Stimulated activated CD8-positive, alpha-beta memory T cell treated with anti-CD3 and anti-CD28 coated beads, Interleukin-4, amount 100 ng/mL, for 4 hours (primary cell): ENCODE data around the gene SOS1.
A peak's percentile ranks its signal among the peaks of the same experiment; 100 is the strongest.
"Not testable (repeated sequence)": the region's sequence is repeated elsewhere in the genome, so short reads cannot be mapped to it uniquely, and the experiment has no call there.

Source experiments
- DNase-seq, 2 donors: peaks; one replicate each; pipeline ENCODE4 v3.0.0-alpha.2; 2020; ENCODE audit warnings: low read depth in 2 of 2, low spot score in 1 of 2

Gene SOS1

DNA sequence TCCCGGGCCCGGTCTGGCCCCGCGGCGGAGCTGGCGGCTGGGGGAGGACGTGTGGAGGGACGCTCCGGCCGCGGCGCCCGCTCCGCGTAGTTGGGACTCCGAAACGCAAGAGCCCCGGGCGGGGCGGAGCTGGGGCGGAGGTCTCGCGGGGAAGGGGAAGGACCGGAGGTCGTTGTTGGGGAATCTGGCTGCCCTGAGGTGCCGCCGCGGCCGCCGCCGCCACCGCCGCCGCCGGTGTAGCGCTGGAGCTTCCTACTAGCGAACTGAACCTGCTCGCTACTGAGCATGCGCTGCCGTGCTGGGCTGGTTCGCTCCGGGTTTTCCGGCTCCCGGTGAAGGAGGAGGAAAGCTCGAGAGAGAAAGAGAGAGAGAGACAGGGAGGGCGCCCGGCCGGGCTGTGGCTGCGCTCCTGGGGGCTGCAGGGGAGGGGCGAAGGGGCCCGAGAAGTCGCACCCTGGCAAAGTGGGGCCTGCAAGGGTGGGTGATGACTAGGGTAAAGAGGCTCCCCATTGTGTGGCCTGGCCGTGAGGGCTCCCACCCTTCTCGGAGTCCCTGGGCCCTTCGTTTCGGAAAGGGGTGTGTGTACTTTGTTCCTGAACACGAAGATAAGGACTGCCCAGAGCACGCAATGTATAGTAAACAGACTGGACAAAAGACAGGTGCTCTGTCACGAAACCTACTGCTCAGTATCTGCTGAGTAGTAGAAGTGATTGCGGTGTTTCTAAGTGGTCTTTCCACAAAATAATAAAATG lies at the start of gene SOS1:
SOS1 (minus strand) TSS at position 281 of the 752 bp plus-strand sequence. CDS start 629 bp downstream, outside the sequence.
- peak; percentile 86 to 87 for DNase-seq

DNA sequence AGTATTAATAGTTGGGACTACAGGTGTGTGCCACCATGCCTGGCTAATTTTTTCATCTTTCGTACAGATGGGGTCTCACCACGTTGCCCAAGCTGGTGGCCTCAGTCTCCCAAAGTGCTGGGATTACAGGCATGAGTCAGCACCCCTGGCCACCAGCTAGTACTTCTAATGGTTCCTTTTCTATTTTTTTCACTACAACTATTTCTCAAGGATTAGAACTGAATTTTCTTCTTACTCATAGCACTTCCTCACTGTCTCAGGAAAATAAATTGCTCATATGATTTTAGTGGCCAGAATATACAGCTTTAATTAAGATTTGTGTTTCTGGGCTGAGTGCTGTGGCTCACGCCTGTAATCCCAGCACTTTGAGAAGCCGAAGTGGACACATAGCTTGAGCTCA lies 43.2 kb upstream of the SOS1 start:
- DNase-seq = no peak

DNA sequence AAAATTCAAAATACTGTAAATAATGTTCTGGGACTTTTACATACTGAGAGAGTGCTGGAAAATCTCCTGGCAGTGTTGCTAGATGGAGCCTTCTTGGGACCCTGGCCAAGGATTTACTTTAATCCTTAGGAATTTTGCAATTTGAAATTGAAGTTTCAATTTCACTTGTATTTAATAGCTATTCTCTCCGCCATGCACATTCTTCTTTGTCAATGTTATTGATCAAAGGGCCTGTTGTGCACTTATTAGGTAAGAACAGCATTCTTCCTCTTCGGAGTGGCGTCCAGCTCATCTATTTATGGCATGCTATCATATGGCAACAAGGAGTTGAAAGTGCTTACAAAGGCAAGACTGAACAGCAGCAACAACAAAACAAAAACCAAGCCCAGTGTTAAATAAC lies 40.1 kb upstream of the SOS1 start:
- no peak for DNase-seq

DNA sequence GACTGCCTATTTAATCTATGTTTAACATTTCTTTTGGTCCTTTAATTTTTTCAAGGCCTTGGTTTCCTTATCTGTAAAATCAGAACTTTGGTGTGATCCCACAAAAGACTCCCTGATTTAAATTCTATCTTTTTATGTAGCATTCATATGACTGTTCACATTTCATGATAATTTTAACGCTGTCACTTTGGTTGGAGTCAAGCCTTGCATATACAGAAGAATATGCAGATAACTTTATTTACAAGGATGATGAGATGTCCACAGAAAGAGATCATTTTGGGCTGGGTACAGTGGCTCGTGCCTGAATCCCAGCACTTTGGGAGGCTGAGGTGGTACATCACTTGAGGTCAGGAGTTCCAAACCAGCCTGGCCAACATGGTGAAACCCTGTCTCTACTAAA lies 38.4 kb upstream of the SOS1 start:
- DNase-seq = no peak

DNA sequence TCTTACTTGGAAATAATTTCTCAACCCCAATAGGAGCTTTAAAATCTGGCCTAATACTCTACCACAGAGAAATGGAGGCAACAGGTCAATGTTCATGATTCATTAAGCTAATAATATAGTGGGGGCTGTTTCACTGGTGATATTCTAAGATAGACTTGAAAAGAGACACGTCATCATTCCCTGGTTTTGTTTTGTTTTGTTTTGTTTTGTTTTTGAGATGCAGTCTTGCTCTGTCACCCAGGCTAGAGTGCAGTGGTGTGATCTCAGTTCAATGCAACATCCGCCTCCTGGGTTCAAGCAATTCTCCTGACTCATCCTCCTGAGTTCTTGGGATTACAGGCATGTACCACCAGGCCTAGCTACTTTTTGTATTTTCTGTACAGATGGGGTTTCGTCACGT lies 37.5 kb upstream of the SOS1 start:
- DNase-seq = no peak

DNA sequence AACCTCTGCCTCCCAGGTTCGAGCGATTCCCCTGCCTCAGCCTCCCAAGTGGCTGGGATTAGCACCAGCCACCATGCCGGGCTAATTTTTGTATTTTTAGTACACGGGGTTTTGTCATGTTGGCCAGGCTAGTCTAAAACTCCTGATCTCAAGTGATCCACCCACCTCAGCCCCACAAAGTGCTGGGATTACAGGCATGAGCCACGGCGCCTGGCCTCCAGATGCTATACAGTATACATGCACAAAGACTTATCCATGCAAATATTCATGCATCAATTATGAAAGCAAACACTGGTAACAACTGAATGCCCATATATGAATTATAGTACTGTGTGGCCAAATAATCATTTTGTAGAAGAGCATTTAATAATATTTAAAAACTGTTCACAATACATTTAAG lies 36.0 kb upstream of the SOS1 start:
- DNase-seq = no peak

DNA sequence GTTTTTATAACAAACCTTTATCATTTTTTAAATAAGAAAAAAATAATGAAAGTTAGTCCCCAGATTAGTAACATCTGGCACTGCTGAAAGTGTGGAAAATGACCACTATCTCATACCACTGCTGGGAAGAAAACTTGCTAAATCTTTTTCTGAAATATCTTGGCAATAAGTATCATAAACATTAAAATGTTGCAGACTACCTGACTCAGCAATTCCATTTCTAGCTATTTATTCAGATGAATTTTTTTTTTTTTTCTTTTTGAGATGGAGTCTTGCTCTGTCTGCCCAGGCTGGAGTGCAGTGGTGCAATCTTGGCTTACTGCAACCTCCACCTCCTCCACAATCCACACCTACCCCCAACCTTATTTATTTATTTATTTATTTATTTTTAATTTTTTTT lies 35.3 kb upstream of the SOS1 start:
- DNase-seq = no peak

DNA sequence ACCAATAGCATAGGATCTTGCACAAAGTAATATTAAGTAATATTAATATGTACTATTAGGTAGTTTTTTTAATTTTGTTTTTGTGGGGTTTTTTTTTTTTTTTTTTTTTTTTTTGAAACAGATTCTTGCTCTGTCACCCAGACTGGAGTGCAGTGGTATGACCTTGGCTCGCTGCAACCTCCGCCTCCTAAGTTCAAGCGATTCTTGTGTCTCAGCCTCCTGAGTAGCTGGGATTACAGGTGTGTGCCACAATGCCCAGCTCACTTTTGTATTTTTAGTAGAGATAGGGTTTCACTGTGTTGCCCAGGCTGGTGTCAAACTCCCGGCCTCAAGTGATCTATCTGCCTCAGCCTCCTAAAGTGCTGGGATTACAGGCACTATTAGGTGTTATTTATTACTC lies 34.7 kb upstream of the SOS1 start:
- not testable (repeated sequence) for DNase-seq

DNA sequence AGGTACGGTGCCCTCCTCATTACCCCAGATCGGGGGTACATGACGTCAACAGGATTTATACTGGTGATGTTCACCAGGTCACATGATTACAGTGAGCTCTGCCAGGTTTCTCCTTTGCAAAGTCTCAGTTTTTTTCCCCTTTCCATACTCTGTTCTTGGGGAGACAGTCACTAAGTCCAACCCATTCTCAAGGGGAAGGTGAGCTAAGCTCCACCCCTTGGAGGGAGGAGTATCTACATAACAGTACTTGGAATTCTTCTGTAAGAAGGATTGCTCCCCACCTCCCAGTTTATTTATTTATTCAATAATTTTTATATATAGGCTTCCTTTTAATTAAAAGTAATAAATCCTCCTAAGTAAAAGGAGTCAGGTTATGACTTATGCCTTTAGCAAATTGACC lies 34.1 kb upstream of the SOS1 start:
- no peak for DNase-seq

DNA sequence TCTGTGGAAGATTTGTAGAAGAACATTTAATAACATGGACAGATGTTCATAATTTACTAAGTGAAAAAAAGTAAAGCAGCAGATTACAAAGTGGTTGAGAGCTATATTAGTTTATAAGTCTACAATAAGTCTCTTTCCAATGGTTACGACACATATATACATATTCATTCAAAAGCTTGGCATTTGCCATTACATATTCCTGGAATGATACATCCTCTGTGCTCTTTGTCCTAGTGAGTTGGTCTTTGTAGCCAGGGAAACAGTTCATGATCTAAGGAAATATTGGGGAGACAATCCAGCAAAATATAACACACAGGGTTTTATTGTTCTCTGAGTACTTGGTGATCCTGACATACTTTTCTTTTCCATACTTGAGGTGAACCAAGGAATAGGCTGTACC lies 32.5 kb upstream of the SOS1 start:
- no peak for DNase-seq

DNA sequence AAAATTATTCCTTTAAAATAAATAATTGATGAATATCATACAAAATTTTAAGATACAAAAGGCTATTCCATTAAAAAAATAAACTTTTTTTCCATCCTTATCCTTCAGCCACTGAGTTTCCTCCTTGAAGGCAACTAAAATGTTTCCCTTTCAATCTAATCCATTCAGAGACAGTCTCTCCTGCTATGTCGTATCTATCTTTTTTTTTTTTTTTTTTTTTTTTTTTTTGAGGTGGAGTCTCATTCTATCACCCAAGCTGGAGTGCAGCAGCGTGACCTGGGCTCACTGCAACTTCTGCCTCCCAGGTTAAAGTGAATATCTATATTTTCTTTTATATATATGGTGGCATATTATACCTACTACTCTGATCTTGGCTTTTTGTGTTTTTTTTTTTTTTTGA lies 31.7 kb upstream of the SOS1 start:
- no peak for DNase-seq

DNA sequence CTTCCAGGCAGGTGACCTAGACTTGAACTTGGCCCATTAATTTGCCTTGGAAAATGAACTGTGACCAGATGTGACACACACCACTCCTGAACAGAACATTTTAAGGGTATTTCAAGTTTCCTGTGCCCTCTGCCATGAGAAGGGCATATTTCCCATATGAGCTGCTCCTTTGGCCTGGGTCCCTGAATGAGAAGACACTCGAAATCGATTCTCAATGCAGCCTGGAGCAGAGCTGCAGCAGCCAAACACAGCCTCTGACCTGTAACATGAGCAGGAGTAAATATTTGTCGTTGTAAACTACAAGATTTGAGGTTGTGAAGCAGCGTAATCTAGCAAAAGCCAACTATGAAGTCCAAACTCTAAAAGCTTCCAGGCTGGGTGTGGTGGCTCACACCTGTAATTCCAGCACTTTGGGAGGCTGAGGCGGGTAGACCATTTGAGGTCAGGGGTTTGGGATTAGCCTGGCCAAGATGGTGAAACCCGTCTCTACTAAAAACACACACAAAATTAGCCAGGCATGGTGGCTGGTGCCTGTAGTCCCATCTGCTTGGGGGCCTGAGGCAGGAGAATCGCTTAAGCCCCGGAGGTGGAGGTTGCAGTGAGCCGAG lies 30.1 kb upstream of the SOS1 start:
- no peak for DNase-seq

DNA sequence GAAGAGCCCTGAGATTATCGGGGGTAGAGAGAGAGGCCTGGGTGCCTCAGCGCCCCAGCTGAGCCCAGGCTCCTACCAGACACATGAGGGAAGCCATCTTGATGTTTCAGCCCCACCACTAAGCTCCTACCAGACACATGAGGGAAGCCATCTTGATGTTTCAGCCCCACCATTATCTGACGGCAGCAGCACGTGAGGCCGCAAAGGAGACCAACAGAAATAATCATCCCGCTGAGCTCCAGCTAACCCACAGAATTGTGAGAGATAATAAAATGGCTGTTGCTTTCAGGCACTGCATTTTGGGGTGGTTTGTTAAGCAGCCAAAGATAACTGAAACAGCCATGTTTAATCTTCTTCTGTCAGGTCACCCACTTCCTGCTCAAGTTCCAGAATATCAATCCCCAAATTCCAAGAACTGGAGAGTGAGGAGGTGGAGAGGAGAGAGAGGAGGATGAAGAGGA lies 29.3 kb upstream of the SOS1 start:
- no peak for DNase-seq

DNA sequence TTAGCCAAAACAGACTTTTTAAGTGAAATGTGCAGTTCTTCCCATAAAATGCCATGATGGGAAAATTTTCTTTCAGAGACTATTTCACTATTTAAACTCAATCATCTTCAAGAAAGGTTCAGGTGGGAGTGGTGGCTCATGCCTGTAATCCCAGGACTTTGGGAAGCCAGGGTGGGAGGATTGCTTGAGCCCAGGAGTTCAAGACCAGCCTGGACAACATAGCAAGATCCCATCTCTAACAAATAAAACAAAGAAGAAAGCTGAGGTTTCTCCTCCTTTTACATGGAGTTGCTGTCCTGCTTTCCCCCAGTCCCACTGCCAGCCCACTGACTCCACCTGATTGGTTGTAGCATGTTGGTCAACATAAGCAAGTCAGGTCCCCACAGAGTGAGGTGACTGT lies 25.8 kb upstream of the SOS1 start:
- no peak for DNase-seq

DNA sequence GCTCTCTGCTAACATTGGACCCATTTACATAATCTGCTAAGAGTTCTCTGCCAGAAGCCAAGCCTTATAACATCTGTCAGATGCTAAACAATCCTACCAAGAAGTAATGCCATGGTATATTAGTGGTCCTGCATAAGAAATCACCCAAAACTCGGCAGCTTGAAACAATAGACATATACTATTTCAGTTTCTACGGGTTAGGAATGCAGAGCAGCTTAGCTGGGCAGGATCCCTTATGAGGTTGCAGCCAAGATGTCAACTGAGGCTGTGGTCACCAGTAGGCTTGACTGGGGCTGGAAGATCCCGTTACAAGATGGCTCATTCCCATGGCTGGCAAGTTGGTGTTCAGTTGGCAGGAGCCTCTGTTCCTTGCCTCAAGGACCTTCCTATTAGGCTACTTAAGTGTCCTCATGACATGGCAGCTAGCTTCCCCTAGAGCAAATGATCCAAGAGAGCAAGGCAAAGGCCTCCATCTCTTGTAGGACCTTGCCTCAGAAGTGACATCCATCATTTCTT lies 25.1 kb upstream of the SOS1 start:
- no peak for DNase-seq

DNA sequence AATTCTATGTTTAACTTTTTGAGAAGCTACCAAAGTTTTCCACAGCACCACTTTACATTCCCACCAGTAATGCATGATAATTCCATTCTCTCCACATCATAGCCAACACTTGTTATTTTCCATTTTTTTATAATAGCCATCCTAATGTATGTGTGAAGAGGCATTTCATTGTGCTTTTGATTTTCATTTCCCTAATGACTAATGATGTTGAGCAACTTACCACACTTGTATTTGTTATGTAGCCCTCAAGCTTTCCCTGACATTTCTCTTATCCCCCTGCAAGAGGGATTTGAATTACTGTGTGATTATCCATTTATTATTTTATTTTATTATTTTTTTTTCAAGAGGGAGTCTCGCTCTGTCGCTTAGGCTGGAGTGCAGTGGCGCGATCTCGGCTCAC lies 23.6 kb upstream of the SOS1 start:
- DNase-seq = no peak

DNA sequence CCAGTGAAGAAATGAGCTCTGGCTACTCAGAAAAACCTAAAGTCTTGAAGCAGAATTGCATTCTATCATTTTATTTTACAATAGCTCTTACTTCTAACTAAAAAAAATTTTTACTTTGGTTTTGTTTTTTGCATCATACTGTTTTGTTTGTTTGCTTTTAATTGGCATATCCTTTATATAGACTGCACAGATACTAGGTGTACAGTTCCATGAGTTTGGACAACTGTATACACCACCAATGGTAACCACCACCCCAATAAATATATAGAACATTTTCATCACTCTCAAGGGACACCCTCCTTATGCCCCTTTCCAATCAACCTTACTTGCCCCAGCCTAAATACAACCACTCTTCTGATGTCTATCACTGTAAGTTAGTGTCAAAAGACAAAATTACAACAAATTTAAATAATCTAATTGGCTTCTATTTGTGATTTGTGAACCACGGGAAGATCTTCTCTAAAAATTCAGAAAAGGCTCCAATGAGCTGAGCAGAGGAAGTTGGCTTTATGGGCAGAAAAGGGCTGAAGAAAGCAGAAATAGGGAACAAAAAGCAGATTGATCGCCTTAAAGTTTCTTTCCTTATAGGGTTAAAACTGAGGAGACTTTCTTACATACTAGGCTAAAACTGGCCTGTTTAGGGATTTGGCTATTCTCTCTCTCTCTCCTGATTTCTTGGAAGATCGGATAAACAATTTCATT lies 22.2 kb upstream of the SOS1 start:
- no peak for DNase-seq

DNA sequence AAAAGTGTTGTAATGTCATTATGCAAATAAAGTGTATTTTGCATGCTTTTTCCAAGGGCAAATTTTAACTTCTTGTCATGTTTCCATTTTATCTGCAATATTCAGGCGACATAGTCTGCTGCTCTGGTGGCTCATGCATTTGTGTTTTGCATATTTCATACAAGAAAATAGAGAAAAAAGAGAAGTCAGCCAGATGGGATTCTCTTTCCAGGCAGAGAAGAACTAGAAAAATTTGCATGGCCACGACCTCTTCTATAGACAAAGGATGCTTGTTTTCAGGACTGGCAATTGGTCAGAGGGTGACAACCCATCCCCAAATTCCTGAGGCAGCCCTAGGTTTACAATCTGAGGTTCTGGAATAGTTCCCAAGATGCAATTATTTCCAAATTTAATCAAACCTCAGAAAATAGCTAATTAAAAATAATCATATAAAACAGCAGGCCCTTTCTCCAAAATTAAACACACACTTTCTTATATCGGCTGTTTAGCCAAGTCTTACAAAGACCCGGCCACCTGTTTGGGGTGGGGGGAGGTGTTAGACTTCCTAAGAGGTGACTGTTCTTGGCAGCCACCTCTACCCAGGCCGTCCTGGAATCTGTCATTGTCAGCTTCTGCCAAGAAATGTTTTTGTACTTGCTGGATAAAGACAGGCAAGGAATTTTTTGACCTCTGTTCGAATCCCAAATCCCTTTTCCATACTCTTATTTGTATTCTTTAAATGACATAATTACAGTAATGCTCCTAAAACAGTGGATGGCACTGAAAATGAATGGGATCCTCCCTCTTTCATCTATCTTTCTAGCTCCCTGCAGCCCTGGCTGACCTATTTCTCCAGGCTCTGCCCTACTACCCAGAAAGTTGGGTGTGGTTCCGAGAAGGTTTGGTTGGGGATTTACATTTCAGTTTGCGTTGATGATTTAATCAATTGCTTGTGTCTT lies 20.8 kb upstream of the SOS1 start:
- DNase-seq = no peak

DNA sequence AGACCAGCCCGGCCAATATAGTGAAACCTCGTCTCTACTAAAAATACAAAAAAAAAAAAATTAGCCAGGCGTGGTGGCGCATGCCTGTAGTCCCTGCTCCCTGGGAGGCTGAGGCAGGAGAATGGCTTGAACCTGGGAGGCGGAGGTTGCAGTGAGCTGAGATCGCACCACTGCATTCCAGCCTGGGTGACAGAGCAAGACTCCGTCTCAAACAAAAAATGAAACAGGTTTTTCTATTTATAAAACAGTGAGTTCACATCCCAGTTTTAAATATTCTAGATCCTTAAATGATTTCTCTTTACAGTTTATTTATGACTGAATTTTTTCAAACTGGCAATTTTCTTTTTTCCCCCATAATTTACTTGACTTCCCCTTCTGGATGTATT lies 20.1 kb upstream of the SOS1 start:
- not testable (repeated sequence) for DNase-seq

DNA sequence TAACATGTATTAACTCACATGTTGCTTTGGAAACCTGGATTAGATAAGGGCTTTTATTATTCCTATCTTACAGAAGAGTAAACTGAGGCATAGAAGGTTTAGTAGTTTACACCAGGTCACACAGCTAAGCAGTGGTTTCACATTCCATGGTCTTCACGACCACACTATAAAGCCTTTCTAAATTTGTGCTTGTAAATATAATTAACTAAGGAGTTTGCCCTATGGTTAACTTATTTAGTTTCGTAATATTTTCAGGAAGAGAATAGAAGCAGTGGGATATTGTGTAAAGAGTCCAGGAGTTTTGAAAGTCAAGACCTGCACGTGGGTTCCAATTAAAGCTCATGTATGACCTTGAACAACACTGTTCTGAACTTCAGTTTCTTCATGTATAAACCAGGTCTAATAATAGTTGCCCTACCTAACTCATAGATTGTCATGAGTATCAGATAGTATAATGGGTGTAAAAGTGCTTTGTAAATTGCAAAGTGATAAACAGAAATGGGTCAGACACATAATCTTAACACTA lies 19.5 kb upstream of the SOS1 start:
- no peak for DNase-seq
